Thoracic aorta (tissue), 2 donors: ENCODE results near the gene UPB1. TPM values are rescaled to one million over a fixed set of nuclear protein-coding genes. Genes with fewer than 3 reads are reported as not detected.
A peak's percentile ranks its signal among the peaks of the same experiment; 100 is the strongest.

ENCODE experiments used
- ATAC-seq: fragments of 150-250 bp; one replicate; pipeline ENCODE4 v1.8.0; 2017; ENCODE audit warnings: low read depth; ENCODE audit not compliant: insufficient number of reproducible peaks, low FRiP score
- DNase-seq: peaks from one replicate; pipeline ENCODE4 v3.0.0-alpha.2; 2020; ENCODE audit warnings: low spot score
- H3K27ac ChIP-seq, 2 donors: fragments of 200-600 bp; sonication (generic); 1 replicate in 1 of 2; 2 replicates in 1 of 2; pipeline ENCODE4 v1.5.1; 2016; ENCODE audit warnings: mild to moderate bottlenecking in 2 of 2, moderate library complexity in 2 of 2
- H3K27me3 ChIP-seq: fragments of 200-600 bp; sonication (generic); replicated peaks from 2 replicates; pipeline ENCODE4 v1.6.0; 2016; ENCODE audit warnings: mild to moderate bottlenecking; ENCODE audit not compliant: insufficient read depth
- H3K36me3 ChIP-seq: fragments of 200-600 bp; sonication (generic); one replicate; pipeline ENCODE4 v1.5.1; 2016
- H3K4me1 ChIP-seq, 2 donors: fragments of 200-600 bp; sonication (generic); 1 replicate in 1 of 2; 2 replicates in 1 of 2; pipeline versions ENCODE4 v1.5.1 to v1.6.0; 2016; ENCODE audit warnings: low read depth in 2 of 2, mild to moderate bottlenecking in 1 of 2; ENCODE audit not compliant: control insufficient read depth in 1 of 2
- H3K4me3 ChIP-seq: fragments of 200-600 bp; sonication (generic); 2 replicates; pipeline ENCODE4 v1.5.1; 2016; ENCODE audit warnings: mild to moderate bottlenecking
- H3K9me3 ChIP-seq: fragments of 200-600 bp; sonication (generic); 2 replicates; pipeline ENCODE4 v1.5.1; 2016
- total RNA-seq, 2 donors: library from RNA; depleted of rRNA; stranded (reverse); fragments of >200 nt; gene quantifications; one replicate each; pipeline versions ENCODE4 v1.1.0 to v1.2.3, GENCODE V29; 2016
- TF ChIP-seq, protein P1 (sequence below): fragments of 200-600 bp; sonication (generic); IDR thresholded peaks from one replicate; pipeline ENCODE4 v1.5.1; 2019; ENCODE audit warnings: antibody characterized with exemption

Gene UPB1
- total RNA-seq, 2 donors from 2014 or later: 1.5 to 2.7 TPM

DNA sequence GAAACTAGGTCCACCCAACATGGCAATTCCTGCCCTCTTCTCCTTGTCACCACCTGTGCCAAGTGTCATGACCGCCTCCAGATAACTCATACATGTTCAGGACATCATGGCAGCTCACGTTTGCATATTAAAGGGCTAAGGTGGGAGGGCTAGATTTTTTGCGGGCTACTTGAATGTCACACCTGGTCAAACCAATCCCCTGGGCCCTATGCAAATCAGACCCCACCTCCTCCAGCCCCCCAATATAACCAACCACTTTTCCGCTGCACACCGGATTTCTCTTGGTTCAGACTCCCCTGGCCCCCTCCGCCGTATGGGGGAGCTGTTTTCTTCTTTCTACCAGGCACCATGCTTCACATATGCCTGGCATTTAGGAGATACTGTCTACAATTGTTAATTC is 12.6 kb downstream of the UPB1 start:
- DNase-seq: no peak

DNA sequence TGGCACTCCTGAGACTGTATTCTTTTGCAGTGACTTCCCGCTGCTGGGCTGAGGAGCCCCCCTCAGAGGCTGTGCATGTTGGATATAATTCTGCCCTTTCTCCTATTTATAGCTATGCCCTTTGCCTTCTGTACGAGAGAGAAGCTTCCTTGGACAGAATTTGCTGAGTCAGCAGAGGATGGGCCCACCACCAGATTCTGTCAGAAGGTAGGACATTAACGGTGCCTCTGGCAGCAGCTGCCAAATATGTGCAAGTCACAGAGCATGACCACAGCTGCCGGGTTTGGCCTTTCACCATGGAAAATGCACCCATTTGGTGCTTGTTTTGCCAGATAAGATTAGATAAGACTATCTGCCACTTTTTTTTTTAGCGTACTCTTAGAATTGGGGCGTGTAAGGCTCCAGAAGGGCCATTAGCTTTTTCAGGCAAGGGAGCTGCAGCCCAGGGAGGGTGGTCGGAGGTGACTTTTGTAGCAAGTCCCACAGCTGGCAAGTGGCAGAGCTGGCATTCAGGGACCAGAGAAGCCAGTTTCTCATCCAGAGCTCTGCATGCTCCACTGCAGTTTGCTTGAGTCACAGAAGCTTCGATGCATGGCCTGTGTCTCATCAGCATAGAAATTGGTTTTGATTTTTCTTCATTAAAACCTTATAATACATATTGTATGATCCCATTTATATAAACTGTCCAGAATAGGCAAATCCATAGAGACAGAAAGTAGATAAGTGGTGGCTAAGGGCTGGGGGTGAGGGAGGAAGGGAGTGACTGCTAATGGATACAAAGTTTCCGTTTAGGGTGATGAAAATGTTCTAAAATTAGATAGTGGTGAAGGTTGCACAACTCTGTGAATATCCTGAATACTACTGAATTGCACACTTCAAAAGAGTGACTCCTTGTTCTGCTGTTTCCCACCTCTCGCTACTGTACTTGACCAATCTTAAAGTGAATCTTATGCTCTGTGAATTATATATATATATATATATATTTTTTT is 15.8 kb downstream of the UPB1 start:
- Histone ChIP-seq H3K36me3 (no peaks in the 10 kb centered on the region), H3K9me3 (no peaks in the 10 kb centered on the region), H3K4me3 (no peak overlapping the region), H3K27ac (peak overlapping the region in 1 of 2 donors; percentile 13), H3K27me3 (no peaks in the 10 kb centered on the region), H3K4me1 (peaks cover 7 to 18% of the 10 kb centered on the region in 2 donors)
- DNase-seq: no peak
- no peak for ATAC-seq
- TF ChIP-seq, protein P1, sequence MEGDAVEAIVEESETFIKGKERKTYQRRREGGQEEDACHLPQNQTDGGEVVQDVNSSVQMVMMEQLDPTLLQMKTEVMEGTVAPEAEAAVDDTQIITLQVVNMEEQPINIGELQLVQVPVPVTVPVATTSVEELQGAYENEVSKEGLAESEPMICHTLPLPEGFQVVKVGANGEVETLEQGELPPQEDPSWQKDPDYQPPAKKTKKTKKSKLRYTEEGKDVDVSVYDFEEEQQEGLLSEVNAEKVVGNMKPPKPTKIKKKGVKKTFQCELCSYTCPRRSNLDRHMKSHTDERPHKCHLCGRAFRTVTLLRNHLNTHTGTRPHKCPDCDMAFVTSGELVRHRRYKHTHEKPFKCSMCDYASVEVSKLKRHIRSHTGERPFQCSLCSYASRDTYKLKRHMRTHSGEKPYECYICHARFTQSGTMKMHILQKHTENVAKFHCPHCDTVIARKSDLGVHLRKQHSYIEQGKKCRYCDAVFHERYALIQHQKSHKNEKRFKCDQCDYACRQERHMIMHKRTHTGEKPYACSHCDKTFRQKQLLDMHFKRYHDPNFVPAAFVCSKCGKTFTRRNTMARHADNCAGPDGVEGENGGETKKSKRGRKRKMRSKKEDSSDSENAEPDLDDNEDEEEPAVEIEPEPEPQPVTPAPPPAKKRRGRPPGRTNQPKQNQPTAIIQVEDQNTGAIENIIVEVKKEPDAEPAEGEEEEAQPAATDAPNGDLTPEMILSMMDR: no peak

More for the DNA sequence above, 12.6 kb downstream of the UPB1 start:
- no peak overlapping the region for H3K27ac ChIP-seq
- H3K36me3 ChIP-seq: no peaks in the 10 kb centered on the region
- H3K4me3 ChIP-seq: no peak overlapping the region
- ATAC-seq: no peak
- TF ChIP-seq, protein P1: no peak
- H3K4me1 ChIP-seq: peaks cover 5 to 17% of the 10 kb centered on the region in 2 donors
- no peaks in the 10 kb centered on the region for H3K27me3 ChIP-seq
- no peaks in the 10 kb centered on the region for H3K9me3 ChIP-seq

DNA sequence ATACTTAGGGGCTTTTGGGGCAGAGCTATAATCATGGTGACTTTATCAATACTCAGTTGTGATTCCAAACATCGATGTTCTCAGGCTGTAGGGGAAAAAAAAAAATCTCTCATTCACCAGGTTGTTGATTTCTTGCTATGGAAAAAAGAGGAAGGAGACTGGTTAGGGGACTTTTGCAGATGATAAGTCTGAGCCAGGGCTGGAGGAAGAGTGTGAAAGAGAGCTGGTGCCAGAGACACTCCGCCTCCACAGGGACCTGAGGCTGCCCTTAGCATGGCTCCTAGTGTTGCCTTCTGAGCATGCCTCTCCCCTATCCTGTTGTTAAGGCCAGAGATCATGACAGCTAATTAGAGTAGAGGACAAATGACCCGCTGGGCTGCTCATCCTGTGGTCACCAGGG is 16.9 kb downstream of the UPB1 start:
- H3K4me1 ChIP-seq: peaks cover 9 to 24% of the 10 kb centered on the region in 2 donors
- H3K36me3 ChIP-seq: no peaks in the 10 kb centered on the region
- no peaks in the 10 kb centered on the region for H3K27me3 ChIP-seq
- no peak for DNase-seq
- no peak overlapping the region for H3K27ac ChIP-seq
- H3K9me3 ChIP-seq: no peaks in the 10 kb centered on the region
- ATAC-seq: no peak
- H3K4me3 ChIP-seq: no peak overlapping the region
- TF ChIP-seq, protein P1: no peak

DNA sequence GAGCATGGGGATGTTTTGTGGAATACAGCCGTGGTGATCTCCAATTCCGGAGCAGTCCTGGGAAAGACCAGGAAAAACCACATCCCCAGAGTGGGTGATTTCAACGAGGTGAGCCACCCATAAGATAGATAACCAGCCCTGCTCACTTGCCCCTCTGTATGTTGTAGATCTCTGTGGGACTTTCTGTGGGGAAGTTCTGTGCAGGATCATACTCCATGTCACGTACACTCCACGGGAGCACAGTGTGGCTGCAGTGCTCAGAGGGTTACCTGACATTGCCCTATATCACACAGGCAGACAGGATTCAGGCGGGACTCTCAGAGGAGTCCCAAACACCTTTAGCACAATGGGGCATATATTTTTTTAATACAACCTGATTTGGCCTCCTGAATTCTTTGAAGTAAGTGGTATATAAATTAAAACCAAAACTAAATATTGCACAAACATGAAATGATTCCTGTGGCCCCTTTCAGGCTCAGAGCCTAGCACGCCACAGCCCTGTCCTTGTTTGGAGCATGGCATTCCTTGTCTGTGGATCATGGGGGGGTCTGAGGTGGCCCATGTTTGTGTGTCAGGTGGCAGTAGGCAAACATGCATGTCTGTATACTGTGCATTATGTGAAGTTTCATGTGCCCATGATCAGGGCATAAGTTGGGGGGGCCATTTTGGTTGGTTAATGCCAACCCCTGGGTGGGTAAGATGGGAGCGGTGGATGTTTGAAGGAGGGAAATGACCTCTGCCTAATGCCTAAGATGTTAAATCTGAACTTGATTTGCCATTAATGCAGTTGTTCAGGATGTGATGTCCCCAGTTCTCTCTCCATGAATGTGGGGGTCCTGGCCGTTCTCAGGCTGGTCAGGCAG is 18.5 kb downstream of the UPB1 start:
- H3K36me3 ChIP-seq: no peaks in the 10 kb centered on the region
- H3K4me3 ChIP-seq: no peak overlapping the region
- no peaks in the 10 kb centered on the region for H3K27me3 ChIP-seq
- ATAC-seq (no peak), DNase-seq (no peak)
- no peak overlapping the region for H3K27ac ChIP-seq
- TF ChIP-seq, protein P1: no peak
- H3K4me1 ChIP-seq: peaks cover 9 to 24% of the 10 kb centered on the region in 2 donors
- H3K9me3 ChIP-seq: no peaks in the 10 kb centered on the region
